Right lobe of liver (tissue), 6 donors: ENCODE results near the gene PSD. TPM values are rescaled to one million over a fixed set of nuclear protein-coding genes. Genes with fewer than 3 reads are reported as not detected.

Source experiments
- ATAC-seq, 4 donors: fragments of 200-7000 bp; cut with Tn5 transposase; one replicate each; pipeline ENCODE4 v1.9.1; 2020; ENCODE audit warnings: mild to moderate bottlenecking in 4 of 4, moderate library complexity in 4 of 4
- DNase-seq, 3 donors: peaks; one replicate each; pipeline ENCODE4 v3.0.0-alpha.2; 2020
- H3K27ac ChIP-seq, 3 donors: fragments of 200-600 bp; one replicate each; pipeline ENCODE4 v1.8.0; 2022
- H3K27me3 ChIP-seq, 2 donors: fragments of 200-600 bp; one replicate each; pipeline ENCODE4 v1.8.0; 2022
- H3K36me3 ChIP-seq, 4 donors: fragments of 200-600 bp; sonication (generic) in 1 of 4; one replicate each; pipeline versions ENCODE4 v1.5.1 to v1.8.0; 2017 to 2022; ENCODE audit warnings: control low read depth in 1 of 4
- H3K4me1 ChIP-seq, 4 donors: fragments of 200-600 bp; sonication (generic) in 1 of 4; one replicate each; pipeline versions ENCODE4 v1.5.1 to v1.8.0; 2017 to 2022; ENCODE audit warnings: control low read depth in 1 of 4
- H3K4me3 ChIP-seq, 3 donors: fragments of 200-600 bp; one replicate each; pipeline ENCODE4 v1.8.0; 2022
- H3K9me3 ChIP-seq, 4 donors: fragments of 200-600 bp; sonication (generic) in 1 of 4; one replicate each; pipeline versions ENCODE4 v1.5.1 to v1.8.0; 2017 to 2022; ENCODE audit warnings: control low read depth in 1 of 4
- POLR2A ChIP-seq: fragments of 450-650 bp; IDR thresholded peaks from one replicate; pipeline ENCODE4 v1.6.1; 2017; ENCODE audit warnings: antibody characterized with exemption, mild to moderate bottlenecking
- WGBS: methylation state at CpG from one replicate; pipeline ENCODE4 v1.1.6; 2018; ENCODE audit warnings: low coverage, low lambda C conversion rate; ENCODE audit not compliant: insufficient coverage; ENCODE audit errors: missing lambda C conversion rate; 5-methylcytosine and 5-hydroxymethylcytosine counted together
- intact Hi-C, 2 donors: fragments of 100-400 bp; cut with DNase I; formaldehyde crosslinking; loops; one replicate each; pipeline versions ENCODE4 v1.11.2 to v1.14.1; 2022
- total RNA-seq, 6 experiments: library from RNA; depleted of rRNA in 2 of 6; stranded (reverse); fragments of >200 nt in 2 of 6; fragmentation: NEBNext Ultra II Directional in 3 of 6; extraction: Animal tissue kit (Norgen Biotek cat#: 25700) in 3 of 6; gene quantifications; one replicate each; pipeline versions ENCODE4 v1.1.0 to v1.2.4, GENCODE V29; 2016 to 2023
- TF ChIP-seq, protein P1 (sequence below), 4 donors: fragments of 200-600 bp in 3 of 4; fragments of 450-650 bp in 1 of 4; IDR thresholded peaks; one replicate each; pipeline versions ENCODE4 v1.5.1 to v1.8.0; 2016 to 2022; ENCODE audit warnings: antibody characterized with exemption in 4 of 4, mild to moderate bottlenecking in 2 of 4
- donor health status: DM: no; HTN: yes; CAD: no.
- donor health status: DM: no; HTN: no; CAD: no.
- donor health status: DM: no; HTN: no; CAD: no.
- donor health status: DM: no; HTN: yes; CAD: no.
- donor health status: DM: no; HTN: yes; CAD: no.

The PSD gene
- total RNA-seq, 6 experiments from 2014 or later = 0.12 to 4.6 (median 1.3) TPM

DNA sequence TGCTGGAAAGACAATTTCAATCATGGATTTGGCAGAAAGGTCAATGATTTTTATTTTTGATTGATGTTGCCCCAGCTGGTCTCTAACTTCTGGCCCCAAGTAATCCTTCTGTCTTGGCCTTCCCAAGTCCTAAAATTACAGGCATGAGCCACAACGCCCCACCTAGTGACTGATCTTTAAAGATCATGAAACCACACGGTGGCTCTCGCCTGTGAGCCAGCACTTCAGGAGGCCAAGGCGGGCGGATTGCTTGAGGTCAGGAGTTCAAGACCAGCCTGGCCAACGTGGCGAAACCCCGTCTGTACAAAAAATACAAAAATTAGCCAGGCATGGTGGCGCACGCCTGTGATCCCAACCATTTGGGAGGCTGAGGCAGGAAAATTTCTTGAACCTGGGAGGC is 45.4 kb upstream of the PSD start:
- H3K27me3 ChIP-seq = no peaks in the 10 kb centered on the region
- TF ChIP-seq POLR2A = no peak
- TF ChIP-seq, protein P1, sequence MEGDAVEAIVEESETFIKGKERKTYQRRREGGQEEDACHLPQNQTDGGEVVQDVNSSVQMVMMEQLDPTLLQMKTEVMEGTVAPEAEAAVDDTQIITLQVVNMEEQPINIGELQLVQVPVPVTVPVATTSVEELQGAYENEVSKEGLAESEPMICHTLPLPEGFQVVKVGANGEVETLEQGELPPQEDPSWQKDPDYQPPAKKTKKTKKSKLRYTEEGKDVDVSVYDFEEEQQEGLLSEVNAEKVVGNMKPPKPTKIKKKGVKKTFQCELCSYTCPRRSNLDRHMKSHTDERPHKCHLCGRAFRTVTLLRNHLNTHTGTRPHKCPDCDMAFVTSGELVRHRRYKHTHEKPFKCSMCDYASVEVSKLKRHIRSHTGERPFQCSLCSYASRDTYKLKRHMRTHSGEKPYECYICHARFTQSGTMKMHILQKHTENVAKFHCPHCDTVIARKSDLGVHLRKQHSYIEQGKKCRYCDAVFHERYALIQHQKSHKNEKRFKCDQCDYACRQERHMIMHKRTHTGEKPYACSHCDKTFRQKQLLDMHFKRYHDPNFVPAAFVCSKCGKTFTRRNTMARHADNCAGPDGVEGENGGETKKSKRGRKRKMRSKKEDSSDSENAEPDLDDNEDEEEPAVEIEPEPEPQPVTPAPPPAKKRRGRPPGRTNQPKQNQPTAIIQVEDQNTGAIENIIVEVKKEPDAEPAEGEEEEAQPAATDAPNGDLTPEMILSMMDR (IDR thresholded peaks at IDR 0.05) = no peak
- 71% methylated on average over 7 of the region's 10 CpGs for WGBS
- no peaks in the 10 kb centered on the region for H3K9me3 ChIP-seq
- DNase-seq (no peak), ATAC-seq (no peak)
- H3K36me3 ChIP-seq = no peaks in the 10 kb centered on the region
- no peak overlapping the region for H3K27ac ChIP-seq
- H3K4me1 ChIP-seq = peaks cover 0 to 14% (median 6%) of the 10 kb centered on the region in 4 donors
- intact Hi-C loops = no loop called here
- no peak overlapping the region for H3K4me3 ChIP-seq

GRCh38 chr10:102462512-102463054 is 44.0 kb upstream of the PSD start:
- H3K4me1 ChIP-seq = peaks cover 0 to 14% (median 6%) of the 10 kb centered on the region in 4 donors
- H3K36me3 ChIP-seq = no peaks in the 10 kb centered on the region
- TF ChIP-seq POLR2A = no peak
- TF ChIP-seq, protein P1 (IDR thresholded peaks at IDR 0.05) = no peak
- no peaks in the 10 kb centered on the region for H3K27me3 ChIP-seq
- DNase-seq = no peak
- no peak for ATAC-seq
- WGBS = 37% methylated on average over 6 of the region's 6 CpGs
- intact Hi-C loops = no loop called here
- H3K4me3 ChIP-seq = peak overlapping the region in 2 of 3 donors; percentile 38 to 52
- peak overlapping the region in 1 of 3 donors; percentile 40 for H3K27ac ChIP-seq
- no peaks in the 10 kb centered on the region for H3K9me3 ChIP-seq

GRCh38 chr10:102461187-102462054 is 42.8 kb upstream of the PSD start:
- H3K4me1 ChIP-seq = peaks cover 0 to 14% (median 6%) of the 10 kb centered on the region in 4 donors

DNA sequence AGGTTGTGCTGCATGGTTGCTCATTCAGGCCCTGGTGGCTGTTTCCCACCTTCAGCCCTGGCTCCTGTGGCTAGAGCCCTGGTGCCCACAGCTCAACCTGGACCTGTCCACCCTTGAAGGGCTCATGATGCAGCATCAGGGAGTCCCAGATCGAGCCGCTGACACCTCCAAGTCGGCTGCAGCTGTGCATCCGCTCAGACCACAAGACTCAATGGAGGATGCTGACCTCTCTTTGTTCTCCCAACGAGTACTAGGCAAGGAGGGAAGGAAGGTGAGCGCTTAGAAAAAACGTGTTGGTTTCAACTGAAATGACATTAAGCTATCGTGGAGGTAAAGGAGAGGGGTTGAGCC is 42.2 kb upstream of the PSD start:
- no peaks in the 10 kb centered on the region for H3K9me3 ChIP-seq
- no peak overlapping the region for H3K27ac ChIP-seq
- peaks cover 0 to 14% (median 6%) of the 10 kb centered on the region in 4 donors for H3K4me1 ChIP-seq
- DNase-seq = no peak
- ATAC-seq = peak; percentile 3 to 13 (median 4)
- no peaks in the 10 kb centered on the region for H3K36me3 ChIP-seq
- H3K27me3 ChIP-seq = no peaks in the 10 kb centered on the region
- H3K4me3 ChIP-seq = peak overlapping the region; percentile 42 to 52 (median 49)
- TF ChIP-seq, protein P1 (IDR thresholded peaks at IDR 0.05) = no peak
- no peak for TF ChIP-seq POLR2A
- intact Hi-C loops = no loop called here
- 14% methylated on average over 8 of the region's 8 CpGs for WGBS

More at GRCh38 chr10:102461187-102462054, 42.8 kb upstream of the PSD start:
- no peak overlapping the region for H3K27ac ChIP-seq
- no peaks in the 10 kb centered on the region for H3K27me3 ChIP-seq
- DNase-seq (peak; percentile 97), ATAC-seq (peak; percentile 93 to 96 (median 94))
- peak overlapping the region; percentile 42 to 52 (median 49) for H3K4me3 ChIP-seq
- WGBS = 2% methylated on average over 41 of the region's 54 CpGs
- H3K36me3 ChIP-seq = no peaks in the 10 kb centered on the region
- TF ChIP-seq, protein P1 (IDR thresholded peaks at IDR 0.05) = no peak
- TF ChIP-seq POLR2A = peak; percentile 63
- intact Hi-C loops = no loop called here
- H3K9me3 ChIP-seq = no peaks in the 10 kb centered on the region
